Measurements from ENCODE around the gene GNG2. TPM values are rescaled to one million over a fixed set of nuclear protein-coding genes. Genes with fewer than 3 reads are reported as not detected.
A peak's percentile ranks its signal among the peaks of the same experiment; 100 is the strongest.

GNG2 gene
- 44.4 and 56.8 TPM in 2 replicates for total RNA-seq (ENCODE audit: low replicate concordance)

GRCh38 chr14:51860164-51860824 is at the start of gene GNG2:
Gene GNG2 (plus strand): TSS chr14:51860612. CDS start chr14:51950679, 90,067 bp downstream.
- Mint-ChIP-seq H3K9me3 (no peaks in the 10 kb centered on the region), H3K27me3 (ENCODE audit: insufficient read depth, low read depth) (peaks cover 3% of the 10 kb centered on the region), H3K4me3 (peak within 1 kb of the TSS; percentile 96), H3K36me3 (no peaks in the 10 kb centered on the region), H3K27ac (peak within 1 kb of the TSS; percentile 97), H3K4me1 (peaks cover 58% of the 10 kb centered on the region)
- Histone ChIP-seq H3K9ac (peak within 1 kb of the TSS; percentile 51), H3K4me3 (peak within 1 kb of the TSS; percentile 64), H3K4me1 (peaks cover 43% of the 10 kb centered on the region), H4K20me1 (ENCODE audit: low read depth) (peaks cover 9% of the 10 kb centered on the region), H3K9me3 (ENCODE audit: low read depth) (no peaks in the 10 kb centered on the region), H3K27me3 (no peaks in the 10 kb centered on the region), H3K79me2 (ENCODE audit: low read depth) (peaks cover 36% of the 10 kb centered on the region), H2AFZ (replicated peaks) (peak within 1 kb of the TSS; percentile 61), H3K27ac (peak within 1 kb of the TSS; percentile 78), H3K4me2 (peak within 1 kb of the TSS; percentile 86), H3K36me3 (no peaks in the 10 kb centered on the region), H3F3A (ENCODE audit: low read depth) (peaks cover 19% of the 10 kb centered on the region)
- peak; percentile 83 for DNase-seq (ENCODE audit: low spot score)
- no peak for TF ChIP-seq CTCF (IDR thresholded peaks at IDR 0.05)
- peak; percentile 26 for TF ChIP-seq EZH2phosphoT487 (IDR thresholded peaks at IDR 0.05)
- peak; percentile 45 for TF ChIP-seq EZH2 (IDR thresholded peaks at IDR 0.05)

GRCh38 chr14:51811706-51812105 is 48.7 kb upstream of the GNG2 start:
- Histone ChIP-seq H4K20me1 (ENCODE audit: low read depth) (no peaks in the 10 kb centered on the region), H3K4me3 (no peak overlapping the region), H3K9me3 (ENCODE audit: low read depth) (no peaks in the 10 kb centered on the region), H3K79me2 (ENCODE audit: low read depth) (no peaks in the 10 kb centered on the region), H3K27me3 (no peaks in the 10 kb centered on the region), H3K4me1 (no peaks in the 10 kb centered on the region), H3K36me3 (no peaks in the 10 kb centered on the region), H3K9ac (no peak overlapping the region), H2AFZ (replicated peaks) (no peak overlapping the region), H3F3A (ENCODE audit: low read depth) (no peaks in the 10 kb centered on the region), H3K4me2 (no peak overlapping the region), H3K27ac (no peak overlapping the region)
- H3K9me3 Mint-ChIP-seq = no peaks in the 10 kb centered on the region
- no peak overlapping the region for H3K4me3 Mint-ChIP-seq
- H3K27me3 Mint-ChIP-seq (ENCODE audit: insufficient read depth, low read depth) = peaks cover 5% of the 10 kb centered on the region
- no peak overlapping the region for H3K27ac Mint-ChIP-seq
- no peak for TF ChIP-seq CTCF (IDR thresholded peaks at IDR 0.05)
- TF ChIP-seq EZH2 (IDR thresholded peaks at IDR 0.05) = no peak
- no peak for TF ChIP-seq EZH2phosphoT487 (IDR thresholded peaks at IDR 0.05)
- DNase-seq (ENCODE audit: low spot score) = no peak
- no peaks in the 10 kb centered on the region for H3K4me1 Mint-ChIP-seq
- no peaks in the 10 kb centered on the region for H3K36me3 Mint-ChIP-seq

- Mint-ChIP-seq H3K4me1 (no peaks in the 10 kb centered on the region), H3K27me3 (ENCODE audit: insufficient read depth, low read depth) (peaks cover 2% of the 10 kb centered on the region), H3K4me3 (no peak overlapping the region), H3K9me3 (no peaks in the 10 kb centered on the region), H3K27ac (no peak overlapping the region), H3K36me3 (no peaks in the 10 kb centered on the region)
- Histone ChIP-seq H2AFZ (replicated peaks) (no peak overlapping the region), H3K27ac (no peak overlapping the region), H3K36me3 (no peaks in the 10 kb centered on the region), H3K9ac (no peak overlapping the region), H3K9me3 (ENCODE audit: low read depth) (no peaks in the 10 kb centered on the region), H3K4me1 (no peaks in the 10 kb centered on the region), H3K4me3 (no peak overlapping the region), H3F3A (ENCODE audit: low read depth) (no peaks in the 10 kb centered on the region), H3K4me2 (no peak overlapping the region), H4K20me1 (ENCODE audit: low read depth) (no peaks in the 10 kb centered on the region), H3K79me2 (ENCODE audit: low read depth) (no peaks in the 10 kb centered on the region), H3K27me3 (no peaks in the 10 kb centered on the region)
- TF ChIP-seq EZH2phosphoT487 (IDR thresholded peaks at IDR 0.05) (no peak), CTCF (IDR thresholded peaks at IDR 0.05) (no peak), EZH2 (IDR thresholded peaks at IDR 0.05) (no peak)
- DNase-seq (ENCODE audit: low spot score) = no peak
Observed at GRCh38 chr14:51816031-51816430, 44.4 kb upstream of the GNG2 start.

Measured in neural progenitor cell (in vitro differentiated cells).